ENCODE data around the gene CHST1. TPM values are rescaled to one million over a fixed set of nuclear protein-coding genes. Genes with fewer than 3 reads are reported as not detected.

The CHST1 gene
- total RNA-seq, 1 donor: 0.09 TPM

DNA sequence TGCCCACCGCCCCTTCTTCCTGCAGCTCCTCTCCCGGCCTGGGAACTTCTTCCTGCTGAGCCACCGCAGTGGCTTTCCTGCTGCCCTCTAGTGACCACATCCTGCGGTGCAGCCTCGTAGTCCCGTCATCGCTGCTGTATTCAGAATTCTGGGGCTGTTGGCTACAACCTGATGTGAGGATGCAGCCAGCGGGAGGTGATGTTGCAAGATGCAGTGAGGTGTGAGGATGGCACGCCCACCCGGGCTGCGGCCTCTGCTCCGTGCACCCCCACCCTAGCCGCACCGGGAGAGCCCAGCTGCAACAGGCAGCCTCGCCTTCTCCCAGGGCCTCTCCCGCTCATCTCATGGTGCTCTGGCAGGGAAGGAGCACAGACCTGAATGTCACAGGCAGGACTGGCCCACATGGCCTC lies 10.1 kb downstream of the CHST1 start:
- no peak overlapping the region for H3K4me3 ChIP-seq (ENCODE audit: low read depth, low read length)
- peak; percentile 65 for DNase-seq (ENCODE audit: low read depth)
- TF ChIP-seq, protein P1, sequence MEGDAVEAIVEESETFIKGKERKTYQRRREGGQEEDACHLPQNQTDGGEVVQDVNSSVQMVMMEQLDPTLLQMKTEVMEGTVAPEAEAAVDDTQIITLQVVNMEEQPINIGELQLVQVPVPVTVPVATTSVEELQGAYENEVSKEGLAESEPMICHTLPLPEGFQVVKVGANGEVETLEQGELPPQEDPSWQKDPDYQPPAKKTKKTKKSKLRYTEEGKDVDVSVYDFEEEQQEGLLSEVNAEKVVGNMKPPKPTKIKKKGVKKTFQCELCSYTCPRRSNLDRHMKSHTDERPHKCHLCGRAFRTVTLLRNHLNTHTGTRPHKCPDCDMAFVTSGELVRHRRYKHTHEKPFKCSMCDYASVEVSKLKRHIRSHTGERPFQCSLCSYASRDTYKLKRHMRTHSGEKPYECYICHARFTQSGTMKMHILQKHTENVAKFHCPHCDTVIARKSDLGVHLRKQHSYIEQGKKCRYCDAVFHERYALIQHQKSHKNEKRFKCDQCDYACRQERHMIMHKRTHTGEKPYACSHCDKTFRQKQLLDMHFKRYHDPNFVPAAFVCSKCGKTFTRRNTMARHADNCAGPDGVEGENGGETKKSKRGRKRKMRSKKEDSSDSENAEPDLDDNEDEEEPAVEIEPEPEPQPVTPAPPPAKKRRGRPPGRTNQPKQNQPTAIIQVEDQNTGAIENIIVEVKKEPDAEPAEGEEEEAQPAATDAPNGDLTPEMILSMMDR (IDR thresholded peaks at IDR 0.05; ENCODE audit: insufficient read depth, low read length): peak; percentile 98

DNA sequence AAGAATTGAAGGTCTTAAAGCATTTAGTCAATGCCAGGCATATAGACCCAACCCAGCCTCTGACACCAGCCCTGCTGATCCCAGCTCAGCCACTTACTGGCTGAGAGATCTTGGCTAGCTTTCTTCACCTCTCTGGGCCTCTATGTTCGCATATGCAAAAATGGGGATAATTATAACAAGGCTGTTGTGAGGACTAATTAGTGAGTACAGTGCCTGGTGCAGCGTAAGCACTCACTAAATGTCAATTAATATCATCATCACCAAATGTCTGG lies 10.5 kb downstream of the CHST1 start:
- H3K4me3 ChIP-seq (ENCODE audit: low read depth, low read length): no peak overlapping the region
- DNase-seq (ENCODE audit: low read depth): no peak
- TF ChIP-seq, protein P1 (IDR thresholded peaks at IDR 0.05; ENCODE audit: insufficient read depth, low read length): no peak

DNA sequence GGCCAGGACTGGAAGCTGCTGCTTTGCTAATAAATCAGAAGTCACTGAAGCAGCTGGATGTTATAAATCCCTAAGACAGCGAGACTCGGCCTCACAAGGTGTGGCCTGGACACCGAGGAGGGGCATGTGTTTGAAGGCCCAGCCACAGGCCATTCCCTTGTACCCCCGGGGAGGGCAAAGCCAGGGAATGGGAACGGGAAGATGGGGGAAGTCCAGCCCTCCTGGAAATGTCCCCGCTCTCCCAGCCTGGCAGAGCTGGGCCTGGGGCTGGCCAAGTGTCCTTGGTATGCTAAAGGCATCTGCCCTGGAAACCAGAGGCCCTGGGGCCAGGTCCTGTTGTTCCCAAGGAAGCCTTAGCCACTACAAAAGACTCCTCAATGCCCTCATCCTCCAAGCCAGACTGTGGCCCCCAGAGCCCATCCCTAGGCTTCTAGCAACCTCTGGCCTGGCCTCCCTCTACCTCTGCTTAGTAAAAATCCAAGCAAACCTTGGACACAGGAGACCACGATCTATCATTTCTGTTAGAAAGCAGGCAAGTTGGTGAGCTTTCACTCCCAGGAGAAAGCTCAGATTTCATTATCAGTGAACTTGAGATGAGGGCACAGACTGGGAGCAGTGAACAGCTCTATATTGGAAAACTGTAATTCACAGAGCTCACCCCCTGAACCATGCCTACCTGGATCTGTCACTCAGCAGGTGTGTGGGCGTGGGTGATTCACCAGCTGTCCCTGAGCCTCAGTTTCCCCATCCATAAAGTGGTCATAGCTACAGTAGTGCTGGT lies 11.0 kb downstream of the CHST1 start:
- H3K4me3 ChIP-seq (ENCODE audit: low read depth, low read length): no peak overlapping the region
- DNase-seq (ENCODE audit: low read depth): no peak
- TF ChIP-seq, protein P1 (IDR thresholded peaks at IDR 0.05; ENCODE audit: insufficient read depth, low read length): no peak

DNA sequence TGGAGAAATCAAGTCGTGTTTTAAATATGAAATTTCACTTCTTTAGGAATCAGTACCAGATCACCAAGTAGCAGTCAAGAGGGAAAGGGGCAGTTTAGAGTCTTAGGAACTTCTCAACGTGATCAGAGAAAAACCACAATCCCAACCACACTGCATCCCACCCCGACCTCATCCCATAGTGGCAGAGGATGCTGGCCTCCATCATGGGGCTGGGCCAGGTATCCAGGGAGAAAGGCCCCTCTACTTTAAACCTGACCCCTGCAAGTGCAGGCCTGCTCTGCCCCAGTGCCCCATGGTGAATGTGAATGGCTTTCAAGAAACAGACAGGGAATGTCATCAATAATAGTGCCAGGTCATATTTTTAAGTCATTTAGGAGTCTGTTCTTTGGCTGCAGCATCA lies 12.1 kb downstream of the CHST1 start:
- TF ChIP-seq, protein P1 (IDR thresholded peaks at IDR 0.05; ENCODE audit: insufficient read depth, low read length): no peak
- DNase-seq (ENCODE audit: low read depth): no peak
- no peak overlapping the region for H3K4me3 ChIP-seq (ENCODE audit: low read depth, low read length)

DNA sequence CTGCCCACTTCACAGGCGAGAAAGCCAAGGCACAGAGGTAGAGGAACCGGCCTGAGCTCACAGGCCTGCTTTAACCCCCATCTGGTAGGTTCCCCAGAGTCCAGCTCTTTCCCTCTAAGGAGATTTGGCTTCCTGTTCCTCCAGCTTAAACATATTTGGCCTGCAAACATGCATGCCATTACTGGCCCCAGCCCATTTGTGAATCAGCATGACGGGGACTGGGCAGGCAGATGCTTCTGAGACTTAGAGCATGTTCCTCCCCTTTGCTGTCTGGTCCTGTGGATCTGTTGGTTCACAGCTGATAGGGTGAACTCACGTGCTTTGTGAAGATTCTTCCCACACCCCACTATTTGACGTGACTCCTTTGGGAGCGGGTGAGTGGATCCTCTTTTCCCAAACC lies 12.6 kb downstream of the CHST1 start:
- DNase-seq (ENCODE audit: low read depth): peak; percentile 75
- TF ChIP-seq, protein P1 (IDR thresholded peaks at IDR 0.05; ENCODE audit: insufficient read depth, low read length): no peak
- no peak overlapping the region for H3K4me3 ChIP-seq (ENCODE audit: low read depth, low read length)

DNA sequence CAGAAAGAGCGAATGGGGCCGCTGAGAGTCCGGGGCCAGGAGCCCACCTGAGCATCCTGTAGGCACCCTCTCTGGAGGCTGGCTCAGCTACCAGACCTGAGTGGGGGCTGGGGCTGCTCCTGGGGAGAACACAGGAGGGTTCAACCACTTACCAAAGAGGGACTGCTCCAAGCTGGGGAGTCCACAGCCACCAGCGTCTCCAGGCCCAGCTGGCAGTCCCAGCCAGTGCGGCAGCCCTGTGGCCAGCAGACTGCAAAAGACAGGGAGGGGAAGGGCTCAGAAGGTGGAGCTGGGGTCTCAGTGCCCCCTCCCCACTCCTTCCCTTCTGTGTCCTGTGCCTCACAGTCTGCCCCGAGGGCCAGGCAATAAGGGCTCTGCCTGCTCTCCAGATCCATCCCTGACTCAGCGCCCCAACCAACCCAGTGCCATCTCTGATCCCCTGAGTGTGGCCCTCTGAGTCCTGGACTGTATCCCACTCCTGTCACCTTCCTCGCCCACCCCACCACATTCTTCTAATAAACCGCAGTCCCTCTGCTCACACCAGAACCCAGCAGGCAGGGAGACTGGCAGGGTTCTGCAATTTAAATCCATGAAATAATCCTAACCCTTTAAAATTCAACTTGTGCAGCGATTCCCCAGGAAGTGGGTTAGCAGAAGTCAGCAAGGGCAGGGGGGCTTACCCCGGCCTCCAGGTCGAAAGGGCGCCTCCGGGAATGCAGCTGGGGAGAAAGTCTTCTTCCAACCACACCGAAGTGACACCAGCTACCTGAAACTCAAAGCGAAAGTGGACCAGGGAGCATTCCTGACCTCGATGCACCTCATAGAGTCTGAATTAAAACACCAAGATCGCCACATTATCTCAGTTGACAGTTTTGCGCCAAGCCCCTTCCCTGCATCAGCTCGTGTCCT lies 13.3 kb downstream of the CHST1 start:
- TF ChIP-seq, protein P1 (IDR thresholded peaks at IDR 0.05; ENCODE audit: insufficient read depth, low read length): no peak
- DNase-seq (ENCODE audit: low read depth): no peak

More for the DNA sequence above, 13.3 kb downstream of the CHST1 start:
- H3K4me3 ChIP-seq (ENCODE audit: low read depth, low read length): no peak overlapping the region
